ENCODE results near the gene KPNA1.

Gene KPNA1

GRCh38 chr3:122514123-122515019 is at the start of gene KPNA1:
TSS of gene KPNA1 (minus strand) at chr3:122514939. CDS start at chr3:122496565, 18,374 bp downstream.
- DNase-seq (ENCODE audit: low read depth): peak; percentile 84

- peak; percentile 65 for DNase-seq (ENCODE audit: low read depth)
These were observed 49.6 kb upstream of the KPNA1 start, which contains the start of the genes DTX3L and PARP9 for GRCh38 chr3:122564155-122564912. TSS of gene DTX3L (plus strand) at chr3:122564338. CDS start at chr3:122564427, 89 bp downstream. TSS of gene PARP9 (minus strand) at chr3:122564300. CDS start at chr3:122559620, 4,680 bp downstream.

GRCh38 chr3:122563717-122564025 is 48.9 kb upstream of the KPNA1 start:
- no peak for DNase-seq (ENCODE audit: low read depth)

GRCh38 chr3:122562923-122563716 is 48.4 kb upstream of the KPNA1 start:
- no peak for DNase-seq (ENCODE audit: low read depth)

- DNase-seq (ENCODE audit: low read depth): no peak
These were observed 45.9 kb upstream of the KPNA1 start for GRCh38 chr3:122560680-122561079.

- no peak for DNase-seq (ENCODE audit: low read depth)
These were observed 45.2 kb upstream of the KPNA1 start for GRCh38 chr3:122559906-122560305.

GRCh38 chr3:122558605-122559004 is 43.9 kb upstream of the KPNA1 start:
- DNase-seq (ENCODE audit: low read depth): no peak

GRCh38 chr3:122557356-122557755 is 42.6 kb upstream of the KPNA1 start:
- DNase-seq (ENCODE audit: low read depth): no peak

GRCh38 chr3:122555275-122556071 is 40.7 kb upstream of the KPNA1 start:
- no peak for DNase-seq (ENCODE audit: low read depth)

GRCh38 chr3:122553171-122553570 is 38.4 kb upstream of the KPNA1 start:
- no peak for DNase-seq (ENCODE audit: low read depth)

- DNase-seq (ENCODE audit: low read depth): no peak
These were observed 33.9 kb upstream of the KPNA1 start for GRCh38 chr3:122548619-122549018.

GRCh38 chr3:122548076-122548475 is 33.3 kb upstream of the KPNA1 start:
- no peak for DNase-seq (ENCODE audit: low read depth)

GRCh38 chr3:122546151-122546550 is 31.4 kb upstream of the KPNA1 start:
- DNase-seq (ENCODE audit: low read depth): no peak

- DNase-seq (ENCODE audit: low read depth): no peak
These were observed 24.3 kb upstream of the KPNA1 start for GRCh38 chr3:122538956-122539490.

GRCh38 chr3:122536632-122537001 is 21.9 kb upstream of the KPNA1 start:
- no peak for DNase-seq (ENCODE audit: low read depth)

GRCh38 chr3:122535964-122536631 is 21.4 kb upstream of the KPNA1 start:
- DNase-seq (ENCODE audit: low read depth): no peak

- no peak for DNase-seq (ENCODE audit: low read depth)
These were observed 19.2 kb upstream of the KPNA1 start for GRCh38 chr3:122533931-122534334.

GRCh38 chr3:122533480-122533879 is 18.7 kb upstream of the KPNA1 start:
- DNase-seq (ENCODE audit: low read depth): no peak

- no peak for DNase-seq (ENCODE audit: low read depth)
These were observed 15.4 kb upstream of the KPNA1 start for GRCh38 chr3:122530164-122530563.

- no peak for DNase-seq (ENCODE audit: low read depth)
These were observed 8.6 kb upstream of the KPNA1 start for GRCh38 chr3:122523317-122523716.

- no peak for DNase-seq (ENCODE audit: low read depth)
These were observed 6.1 kb upstream of the KPNA1 start for GRCh38 chr3:122520861-122521260.

Data from activated T-helper 9 cell treated with anti-CD3 and anti-CD28 coated beads, Interleukin-2, amount 50 U/mL, for 16 hours (primary cell).